NT2/D1 (cell line): ENCODE measurements around the gene SUN5.

ENCODE experiments used
- DNase-seq: peaks from one replicate; pipeline ENCODE4 v3.0.0-alpha.2; 2011; ENCODE audit warnings: low read depth, low spot score
- H3K27me3 ChIP-seq: 2 replicates; pipeline ENCODE4 v1.6.0; 2011; ENCODE audit warnings: mild to moderate bottlenecking; ENCODE audit not compliant: insufficient read length, insufficient read depth
- H3K36me3 ChIP-seq: 2 replicates; pipeline ENCODE4 v1.6.1; 2011; ENCODE audit warnings: mild to moderate bottlenecking, low read length, mixed read lengths; ENCODE audit not compliant: insufficient read depth, insufficient read length
- H3K4me1 ChIP-seq: 2 replicates; pipeline ENCODE4 v1.5.1; 2011; ENCODE audit not compliant: insufficient read depth, insufficient read length
- H3K4me3 ChIP-seq: 2 replicates; pipeline ENCODE4 v1.5.1; 2011; ENCODE audit warnings: low read depth; ENCODE audit not compliant: insufficient read length
- H3K9ac ChIP-seq: 2 replicates; pipeline ENCODE4 v1.6.0; 2011; ENCODE audit warnings: low read depth; ENCODE audit not compliant: insufficient read length
- H3K9me3 ChIP-seq: 2 replicates; pipeline ENCODE4 v1.5.1; 2011; ENCODE audit warnings: mild to moderate bottlenecking, low read length; ENCODE audit not compliant: insufficient read depth
- SUZ12 ChIP-seq: IDR thresholded peaks from 2 replicates; pipeline ENCODE4 v1.6.1; 2011; ENCODE audit not compliant: insufficient read length, insufficient read depth; ENCODE audit errors: extremely low read depth
- YY1 ChIP-seq: IDR thresholded peaks from 2 replicates; pipeline ENCODE4 v1.6.1; 2011; ENCODE audit not compliant: insufficient read length, insufficient read depth
- ZNF274 ChIP-seq: IDR thresholded peaks from 2 replicates; pipeline ENCODE4 v1.6.1; 2011; ENCODE audit warnings: mild to moderate bottlenecking, low read depth, low read length

The SUN5 gene

GRCh38 chr20:32945710-32946221 lies 58.5 kb downstream of the SUN5 start:
- H3K27me3 ChIP-seq, result peaks cover 36% of the 10 kb centered on the region
- no peak for DNase-seq
- H3K36me3 ChIP-seq, result no peaks in the 10 kb centered on the region
- H3K9ac ChIP-seq, result no peak overlapping the region
- peaks cover 3% of the 10 kb centered on the region for H3K4me1 ChIP-seq
- no peak for TF ChIP-seq YY1
- no peak for TF ChIP-seq ZNF274
- TF ChIP-seq SUZ12, result no peak
- H3K9me3 ChIP-seq, result no peaks in the 10 kb centered on the region
- H3K4me3 ChIP-seq, result no peak overlapping the region

- H3K4me1 ChIP-seq, result peaks cover 3% of the 10 kb centered on the region
Observed at GRCh38 chr20:32943490-32944052, 60.7 kb downstream of the SUN5 start.

GRCh38 chr20:32941155-32941885 lies 62.9 kb downstream of the SUN5 start:
- H3K36me3 ChIP-seq, result no peaks in the 10 kb centered on the region
- TF ChIP-seq YY1 (no peak), SUZ12 (no peak), ZNF274 (no peak)
- peaks cover 3% of the 10 kb centered on the region for H3K4me1 ChIP-seq
- H3K9ac ChIP-seq, result no peak overlapping the region
- H3K27me3 ChIP-seq, result peaks cover 1% of the 10 kb centered on the region
- no peak overlapping the region for H3K4me3 ChIP-seq
- no peaks in the 10 kb centered on the region for H3K9me3 ChIP-seq
- DNase-seq, result no peak

More at GRCh38 chr20:32943490-32944052, 60.7 kb downstream of the SUN5 start:
- H3K9ac ChIP-seq, result no peak overlapping the region
- no peaks in the 10 kb centered on the region for H3K9me3 ChIP-seq
- TF ChIP-seq SUZ12 (no peak), YY1 (no peak), ZNF274 (no peak)
- no peak overlapping the region for H3K4me3 ChIP-seq
- DNase-seq, result no peak
- H3K36me3 ChIP-seq, result no peaks in the 10 kb centered on the region
- H3K27me3 ChIP-seq, result peaks cover 21% of the 10 kb centered on the region

GRCh38 chr20:32934580-32934979 lies 69.7 kb downstream of the SUN5 start:
- no peaks in the 10 kb centered on the region for H3K4me1 ChIP-seq
- H3K36me3 ChIP-seq, result no peaks in the 10 kb centered on the region
- DNase-seq, result no peak
- H3K4me3 ChIP-seq, result no peak overlapping the region
- no peak overlapping the region for H3K9ac ChIP-seq
- H3K27me3 ChIP-seq, result no peaks in the 10 kb centered on the region
- TF ChIP-seq SUZ12, result no peak
- TF ChIP-seq ZNF274, result no peak
- no peak for TF ChIP-seq YY1
- H3K9me3 ChIP-seq, result no peaks in the 10 kb centered on the region
